ENCODE measurements around the gene RALGDS. TPM values are rescaled to one million over a fixed set of nuclear protein-coding genes. Genes with fewer than 3 reads are reported as not detected.

Gene RALGDS
- total and polyA plus RNA-seq, 12 donors = 15.6 to 45.1 (median 28.1) TPM

DNA sequence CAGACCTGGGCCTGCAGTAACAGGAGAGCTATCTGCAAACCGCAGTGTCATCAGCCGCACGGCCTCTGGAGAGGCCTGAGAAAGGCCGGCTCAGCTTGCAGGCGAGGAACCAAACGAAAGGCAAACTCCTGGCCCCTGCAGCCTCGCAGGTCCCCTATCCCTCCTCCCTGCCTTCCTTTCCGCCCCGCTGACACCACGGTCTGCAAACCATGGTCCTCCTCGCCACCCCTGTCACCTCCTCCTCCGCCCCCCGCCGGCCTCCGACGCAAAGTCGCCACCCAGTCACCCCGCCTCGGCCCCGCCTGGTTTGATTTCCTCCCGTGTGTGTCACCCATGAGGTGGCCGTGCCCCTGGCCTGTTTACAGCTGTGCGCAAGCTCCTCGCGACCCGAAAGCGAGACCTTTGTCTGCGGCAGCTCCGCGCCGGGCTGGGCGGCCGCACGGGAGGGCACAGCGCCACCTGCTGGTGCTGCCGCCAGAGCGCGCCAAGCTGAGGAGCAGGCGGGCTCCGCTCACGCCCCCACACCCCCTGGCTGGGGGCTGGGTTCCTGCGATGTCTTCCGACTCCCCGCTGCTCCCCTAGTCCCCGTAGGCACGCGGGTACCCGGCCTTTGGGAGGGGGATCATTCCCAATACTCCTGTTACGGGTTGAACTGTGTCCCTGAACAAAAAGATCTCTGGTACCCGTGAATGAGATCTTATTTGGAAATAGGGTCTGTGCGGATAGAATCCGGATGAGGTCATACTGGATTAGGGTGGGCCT lies 23.3 kb upstream of the RALGDS start:
- peak; percentile 30 to 58 (median 52) for ATAC-seq
- H3K4me1 ChIP-seq = peaks cover 19 to 75% (median 64%) of the 10 kb centered on the region in 9 donors
- no peaks in the 10 kb centered on the region for H3K36me3 ChIP-seq
- H3K27me3 ChIP-seq = no peaks in the 10 kb centered on the region
- peak overlapping the region in 9 of 10 donors; percentile 17 to 50 (median 48) for H3K4me3 ChIP-seq
- TF ChIP-seq, protein P1, sequence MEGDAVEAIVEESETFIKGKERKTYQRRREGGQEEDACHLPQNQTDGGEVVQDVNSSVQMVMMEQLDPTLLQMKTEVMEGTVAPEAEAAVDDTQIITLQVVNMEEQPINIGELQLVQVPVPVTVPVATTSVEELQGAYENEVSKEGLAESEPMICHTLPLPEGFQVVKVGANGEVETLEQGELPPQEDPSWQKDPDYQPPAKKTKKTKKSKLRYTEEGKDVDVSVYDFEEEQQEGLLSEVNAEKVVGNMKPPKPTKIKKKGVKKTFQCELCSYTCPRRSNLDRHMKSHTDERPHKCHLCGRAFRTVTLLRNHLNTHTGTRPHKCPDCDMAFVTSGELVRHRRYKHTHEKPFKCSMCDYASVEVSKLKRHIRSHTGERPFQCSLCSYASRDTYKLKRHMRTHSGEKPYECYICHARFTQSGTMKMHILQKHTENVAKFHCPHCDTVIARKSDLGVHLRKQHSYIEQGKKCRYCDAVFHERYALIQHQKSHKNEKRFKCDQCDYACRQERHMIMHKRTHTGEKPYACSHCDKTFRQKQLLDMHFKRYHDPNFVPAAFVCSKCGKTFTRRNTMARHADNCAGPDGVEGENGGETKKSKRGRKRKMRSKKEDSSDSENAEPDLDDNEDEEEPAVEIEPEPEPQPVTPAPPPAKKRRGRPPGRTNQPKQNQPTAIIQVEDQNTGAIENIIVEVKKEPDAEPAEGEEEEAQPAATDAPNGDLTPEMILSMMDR (IDR thresholded peaks at IDR 0.05) = peak; percentile 90 to 100 (median 99)
- intact Hi-C loops (cut with DNase I) = loop anchor here in 6 of 10 donors (1.0 to 10.0 kb wide), 4 partner anchors 41 to 110 kb away; partner anchors contain the start of gene GTF3C5 (in 1 of the 6)
- peak; percentile 70 to 83 for DNase-seq
- 6% methylated on average over 52 of the region's 52 CpGs for WGBS, 2 donors
- H3K27ac ChIP-seq = peak overlapping the region in 9 of 10 donors; percentile 9 to 81 (median 56)
- no peaks in the 10 kb centered on the region for H3K9me3 ChIP-seq

DNA sequence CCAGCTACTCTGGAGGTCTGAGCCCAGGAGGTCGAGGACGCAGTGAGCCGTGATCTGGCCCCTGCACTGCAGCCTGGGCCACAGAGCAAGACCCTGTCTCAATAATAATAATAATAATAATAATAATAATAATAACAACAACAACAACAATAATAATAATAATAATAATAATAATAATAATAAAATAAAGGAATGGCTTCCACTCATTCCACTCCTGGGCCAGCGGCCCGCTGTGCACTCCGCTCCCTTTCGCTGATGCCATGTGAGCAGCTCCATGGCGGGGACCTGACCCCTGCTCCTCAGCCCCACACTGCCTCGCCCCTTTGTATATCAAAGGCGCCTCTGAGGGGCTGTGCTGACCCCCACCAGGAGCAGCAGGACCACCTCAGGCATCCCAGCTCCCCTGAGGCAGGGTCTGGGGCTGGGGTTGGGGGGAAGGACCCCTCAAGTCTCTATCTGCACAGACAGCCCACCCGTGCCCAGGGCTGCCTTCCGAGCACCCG lies 22.6 kb upstream of the RALGDS start:
- WGBS, 2 donors = 87 to 89% methylated on average over 13 of the region's 13 CpGs
- Histone ChIP-seq H3K27me3 (no peaks in the 10 kb centered on the region), H3K4me3 (peak overlapping the region in 7 of 10 donors; percentile 28 to 50 (median 49)), H3K36me3 (no peaks in the 10 kb centered on the region), H3K27ac (peak overlapping the region in 9 of 10 donors; percentile 9 to 81 (median 56)), H3K9me3 (no peaks in the 10 kb centered on the region), H3K4me1 (peaks cover 19 to 76% (median 64%) of the 10 kb centered on the region in 9 donors)
- ATAC-seq = no peak
- intact Hi-C loops (cut with DNase I) = loop anchor here in 6 of 10 donors (1.0 to 10.0 kb wide), 5 partner anchors 23 to 109 kb away; partner anchors contain the start of genes GTF3C5 (in 1 of the 6) and RALGDS (in 1 of the 6)
- no peak for DNase-seq
- TF ChIP-seq, protein P1 (IDR thresholded peaks at IDR 0.05) = no peak

DNA sequence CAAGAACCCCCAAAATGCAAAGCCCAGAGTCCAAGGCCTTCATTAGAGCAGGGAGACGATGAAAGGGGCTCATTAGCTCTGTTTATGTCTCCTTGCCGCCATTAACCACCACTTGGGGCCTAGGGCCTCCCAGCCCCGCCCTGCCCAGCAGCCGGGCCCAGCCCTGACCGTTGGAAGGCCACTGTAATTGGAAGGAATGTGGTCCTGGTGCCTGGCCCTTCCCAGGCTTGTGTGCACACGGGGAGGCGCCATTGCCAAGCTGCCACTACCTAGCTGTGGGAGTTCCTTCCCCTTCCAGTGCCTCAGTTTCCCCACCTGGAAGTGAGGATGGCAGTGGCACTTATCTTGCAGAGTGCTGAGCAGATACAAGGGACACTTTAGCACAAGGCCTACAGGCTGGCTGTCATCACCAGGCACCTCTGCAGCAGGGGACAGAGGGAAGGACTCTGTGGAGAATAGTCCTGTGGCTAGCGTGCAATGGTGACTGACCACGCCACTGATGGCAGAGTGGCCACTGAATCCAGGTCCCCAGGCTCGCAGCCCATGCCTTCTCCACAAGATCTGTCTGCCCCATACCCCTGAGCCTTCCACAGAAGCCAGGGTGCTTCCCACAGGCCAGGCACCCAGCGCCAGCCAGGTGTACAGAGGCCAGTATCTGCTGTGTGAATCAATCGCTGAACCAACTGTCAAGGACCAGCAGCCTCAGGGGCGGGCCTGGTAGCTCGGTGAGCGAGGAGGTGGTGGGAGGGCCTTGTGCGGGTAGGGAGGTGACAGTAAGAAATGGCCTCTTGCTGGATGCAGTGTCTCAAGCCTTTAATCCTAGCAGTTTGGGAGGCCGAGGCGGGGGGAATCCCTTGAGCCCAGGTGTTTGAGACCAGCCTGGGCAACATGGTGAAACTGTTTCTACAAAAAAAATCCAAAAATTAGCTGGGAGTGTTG lies 21.9 kb upstream of the RALGDS start:
- WGBS, 2 donors = 72 to 75% methylated on average over 18 of the region's 18 CpGs
- no peaks in the 10 kb centered on the region for H3K9me3 ChIP-seq
- H3K4me1 ChIP-seq = peaks cover 14 to 76% (median 63%) of the 10 kb centered on the region in 9 donors
- no peak overlapping the region for H3K4me3 ChIP-seq
- DNase-seq = no peak
- no peaks in the 10 kb centered on the region for H3K27me3 ChIP-seq
- intact Hi-C loops (cut with DNase I) = loop anchor here in 3 of 10 donors (2.0 to 10.0 kb wide), 3 partner anchors 22 to 108 kb away; partner anchors contain the start of genes GTF3C5 (in 1 of the 3) and RALGDS (in 1 of the 3)
- H3K36me3 ChIP-seq = no peaks in the 10 kb centered on the region
- ATAC-seq = no peak
- peak overlapping the region in 8 of 10 donors; percentile 25 to 74 (median 36) for H3K27ac ChIP-seq
- TF ChIP-seq, protein P1 (IDR thresholded peaks at IDR 0.05) = no peak
